ENCODE data around the gene RAB40B. TPM values are rescaled to one million over a fixed set of nuclear protein-coding genes. Genes with fewer than 3 reads are reported as not detected.

RAB40B gene
- total and polyA plus RNA-seq, 2 of the 4 experiments (the other 2 are of a cell fraction): 14.9 to 20.0 TPM

DNA sequence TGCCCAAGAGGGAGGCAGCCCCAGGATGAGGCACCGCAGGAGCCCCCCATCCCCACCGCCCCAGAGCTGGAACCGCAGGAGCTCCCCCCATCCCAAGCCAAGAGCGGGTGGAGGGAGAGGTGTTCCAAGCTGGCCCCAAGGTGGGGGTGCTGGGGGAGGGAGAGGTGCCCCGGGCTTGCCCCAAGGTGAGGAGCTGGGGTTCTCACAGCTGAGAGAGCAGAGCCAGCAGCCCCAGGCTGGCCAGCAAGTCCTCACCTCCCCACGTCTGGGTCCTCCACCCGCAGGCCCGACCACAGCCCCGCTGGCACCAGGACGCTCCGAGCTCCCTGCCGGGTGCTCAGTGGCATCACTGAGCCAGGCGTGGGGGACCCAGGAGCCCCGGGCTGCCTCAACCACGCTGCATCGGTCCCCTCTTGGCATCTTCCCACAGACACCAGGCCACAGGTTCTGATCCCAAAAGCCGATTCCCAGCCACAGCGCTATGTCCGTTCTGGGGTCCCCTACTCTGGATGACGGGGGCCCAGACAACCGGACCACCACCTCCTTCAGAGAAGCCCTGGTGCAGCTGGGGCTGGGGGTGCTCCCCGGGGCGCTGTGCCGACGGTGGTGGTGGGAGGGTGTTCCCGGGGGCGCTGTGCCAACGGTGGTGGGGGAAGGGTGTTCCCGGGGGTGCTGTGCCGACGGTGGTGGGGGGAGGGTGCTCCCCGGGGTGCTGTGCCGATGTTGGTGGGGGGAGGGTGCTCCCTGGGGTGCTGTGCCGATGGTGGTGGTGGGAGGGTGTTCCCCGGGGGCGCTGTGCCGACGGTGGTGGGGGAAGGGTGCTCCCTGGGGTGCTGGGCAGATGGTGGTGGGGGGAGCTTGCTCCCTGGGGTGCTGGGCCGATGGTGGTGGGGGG, 34.9 kb downstream of the RAB40B start:
- H3K23ac ChIP-seq (ENCODE audit: low read depth, low read length): no peak overlapping the region
- H3K36me3 ChIP-seq (ENCODE audit: control insufficient read depth, insufficient read depth, low read length): peaks cover 1% of the 10 kb centered on the region
- DNase-seq (no peak), ATAC-seq (ENCODE audit: low read depth) (no peak)
- no peak overlapping the region for H2AK5ac ChIP-seq (ENCODE audit: low read depth, low read length)
- H4K5ac ChIP-seq (ENCODE audit: low read depth, low read length): no peak overlapping the region
- no peak overlapping the region for H3K4ac ChIP-seq (ENCODE audit: low read depth, low read length)
- TF ChIP-seq MXI1 (IDR thresholded peaks at IDR 0.05; ENCODE audit: borderline replicate concordance, low read depth, low read length) (no peak), CTCF (conservative IDR thresholded peaks at IDR 0.05; ENCODE audit: low read depth, low read length) (no peak), RAD21 (IDR thresholded peaks at IDR 0.05; ENCODE audit: low read length) (no peak), FOS (IDR thresholded peaks at IDR 0.05; ENCODE audit: low read depth, low read length) (no peak)
- H2BK15ac ChIP-seq (ENCODE audit: low read depth, low read length): no peak overlapping the region
- no peak overlapping the region for H2AK9ac ChIP-seq (replicated peaks; ENCODE audit: low read depth, low read length, poor library complexity)
- no peak overlapping the region for H4K8ac ChIP-seq (ENCODE audit: low read depth in 2 of 2, low read length in 2 of 2)
- H3K4me1 ChIP-seq (ENCODE audit: control insufficient read depth, insufficient read depth, low read length): no peaks in the 10 kb centered on the region
- H3K79me1 ChIP-seq (ENCODE audit: low read depth in 1 of 2, low read length in 2 of 2): peaks cover 0 to 6% of the 10 kb centered on the region in 2 experiments; a peak in 2 of 4 replicates
- no peak overlapping the region for H3K4me2 ChIP-seq (ENCODE audit: low read depth, low read length)
- WGBS, 2 experiments (ENCODE audit: extremely low coverage in 2 of 2, insufficient read length in 1 of 2): 82% methylated on average over 10 of the region's 39 CpGs; no CpG with 5 or more reads in 1 of the 2 experiments
- no peak overlapping the region for H2AFZ ChIP-seq (replicated peaks; ENCODE audit: low read length, poor library complexity)
- peaks cover 6% of the 10 kb centered on the region for H3K9me1 ChIP-seq (ENCODE audit: insufficient read depth, low read length)
- no peak overlapping the region for H4K91ac ChIP-seq (ENCODE audit: insufficient read depth, low read depth, low read length)
- no peak overlapping the region for H2BK20ac ChIP-seq (ENCODE audit: low read depth, low read length)
- no peak overlapping the region for H3K4me3 ChIP-seq (ENCODE audit: insufficient read depth, low read depth, low read length)
- intact Hi-C loops (cut with micrococcal nuclease): no loop called here
- H2BK120ac ChIP-seq (ENCODE audit: low read depth, low read length): no peak overlapping the region
- ChIA-PET CTCF (no interaction called here), POLR2A (ENCODE audit: unreplicated experiment) (no interaction called here)
- H3K56ac ChIP-seq (ENCODE audit: extremely low read depth, insufficient read depth, low read length): no peak overlapping the region
- H2BK5ac ChIP-seq (ENCODE audit: low read depth, low read length, poor library complexity, severe bottlenecking): no peak overlapping the region
- no peaks in the 10 kb centered on the region for H3K27me3 ChIP-seq (ENCODE audit: control insufficient read depth, insufficient read depth, low read length)
- H3K9ac ChIP-seq (ENCODE audit: low read depth, low read length): no peak overlapping the region
- no peak overlapping the region for H3K18ac ChIP-seq (ENCODE audit: low read depth, low read length)
- in situ Hi-C loops (cut with MboI; ENCODE audit: low sequenced_read_pairs): no loop called here
- no peaks in the 10 kb centered on the region for H3K9me3 ChIP-seq (ENCODE audit: control insufficient read depth, insufficient read depth, low read length)
- BruUV-seq (replicated peaks): no TSS peak
- H4K20me1 ChIP-seq (ENCODE audit: insufficient read depth, low read length): no peaks in the 10 kb centered on the region
- no peak overlapping the region for H3K27ac ChIP-seq (ENCODE audit: insufficient read depth, low read length)
- H3K14ac ChIP-seq (replicated peaks; ENCODE audit: low read depth, low read length): no peak overlapping the region
- dilution Hi-C loops (cut with HindIII; ENCODE audit: low sequenced_read_pairs, unreplicated experiment): no loop called here
